Heart left ventricle (tissue), 16 donors: ENCODE results near the gene B4GALNT3. TPM values are rescaled to one million over a fixed set of nuclear protein-coding genes. Genes with fewer than 3 reads are reported as not detected.
A peak's percentile ranks its signal among the peaks of the same experiment; 100 is the strongest.

Source experiments
- ATAC-seq, 4 donors: fragments of 200-7000 bp; cut with Tn5 transposase; one replicate each; pipeline ENCODE4 v1.9.1; 2020 to 2022; ENCODE audit warnings: moderate library complexity in 4 of 4, mild to moderate bottlenecking in 3 of 4, moderate number of reproducible peaks in 1 of 4
- DNase-seq, 5 donors: peaks; one replicate each; pipeline ENCODE4 v3.0.0-alpha.2; 2020
- H3K27ac ChIP-seq, 12 donors: fragments of 200-600 bp; sonication (generic) in 4 of 12; one replicate each; pipeline versions ENCODE4 v1.5.0 to v1.8.0; 2016 to 2022; ENCODE audit warnings: mild to moderate bottlenecking in 2 of 12
- H3K27me3 ChIP-seq, 9 donors: fragments of 200-600 bp; sonication (generic) in 2 of 9; one replicate each; pipeline versions ENCODE4 v1.5.1 to v1.8.0; 2016 to 2022; ENCODE audit warnings: mild to moderate bottlenecking in 3 of 9
- H3K36me3 ChIP-seq, 9 donors: fragments of 200-600 bp; sonication (generic) in 2 of 9; one replicate each; pipeline versions ENCODE4 v1.5.0 to v1.8.0; 2018 to 2022; ENCODE audit warnings: mild to moderate bottlenecking in 2 of 9
- H3K4me1 ChIP-seq, 12 donors: fragments of 200-600 bp; sonication (generic) in 4 of 12; one replicate each; pipeline versions ENCODE4 v1.5.0 to v1.8.0; 2016 to 2022; ENCODE audit warnings: mild to moderate bottlenecking in 3 of 12
- H3K4me3 ChIP-seq, 12 donors: fragments of 200-600 bp; sonication (generic) in 4 of 12; one replicate each; pipeline versions ENCODE4 v1.5.0 to v1.8.0; 2017 to 2022; ENCODE audit warnings: mild to moderate bottlenecking in 9 of 12, moderate library complexity in 4 of 12
- H3K9me3 ChIP-seq, 12 donors: fragments of 200-600 bp; sonication (generic) in 4 of 12; one replicate each; pipeline versions ENCODE4 v1.5.0 to v1.8.0; 2016 to 2022; ENCODE audit warnings: mild to moderate bottlenecking in 1 of 12
- CTCF ChIP-seq, 12 donors: fragments of 200-600 bp; sonication (generic) in 4 of 12; IDR thresholded peaks; one replicate each; pipeline versions ENCODE4 v1.5.0 to v1.8.0; 2018 to 2022; ENCODE audit warnings: antibody characterized with exemption in 12 of 12, mild to moderate bottlenecking in 5 of 12
- POLR2A ChIP-seq, 2 donors: fragments of 450-650 bp; IDR thresholded peaks; one replicate each; pipeline ENCODE4 v1.6.1; 2017; ENCODE audit warnings: antibody characterized with exemption in 2 of 2, mild to moderate bottlenecking in 2 of 2, moderate library complexity in 2 of 2
- WGBS, 4 donors: extraction: QIAGEN DNeasy Blood & Tissue Kit in 2 of 4; methylation state at CpG; one replicate each; pipeline versions ENCODE4 v1.1.5 to v1.1.7; 2013 to 2018; 5-methylcytosine and 5-hydroxymethylcytosine counted together
- intact Hi-C, 10 donors: fragments of 100-400 bp; cut with DNase I; formaldehyde crosslinking; loops; one replicate each; pipeline versions ENCODE4 v1.11.1 to v1.14.2; 2022
- polyA plus RNA-seq, 2 donors: library from polyadenylated mRNA; stranded (reverse); fragments of 200-250 nt; gene quantifications; one replicate each; pipeline ENCODE4 v1.2.3, GENCODE V29; 2013
- total RNA-seq, 9 donors: library from RNA; depleted of rRNA in 2 of 9; stranded (reverse); fragments of >200 nt in 2 of 9; fragmentation: NEBNext Ultra II Directional in 3 of 9; extraction: Animal tissue kit (Norgen Biotek cat#: 25700) in 3 of 9; gene quantifications; one replicate each; pipeline versions ENCODE4 v1.1.0 to v1.2.4, GENCODE V29; 2016 to 2023
- donor health status: ischemic (EF 13 %, LVEDD 7.1; RV severe dilation, severe dysfunction).
- donor health status: healthy with polysubstance abuse.
- donor health status: DM: no; HTN: yes; CAD: no.
- donor health status: DM: no; HTN: no; CAD: no.
- donor health status: ischemic (EF 25% LVEDD 6.9; RV normal size, moderate dysfunction).
- donor health status: ischemic (EF 25% LVEDD 5.7; RV mildly dilated, moderate dysfunction).
- donor health status: healthy.
- donor health status: DM: yes; HTN: yes; CAD: no.
- donor health status: ischemic (EF 35%, LVEDD 5.7; RV mildly dilated, moderate dysfunction).
- donor health status: nonischemic (EF 11% LVEDD 7.7; RV severe dilation, severe dysfunction).
- donor health status: DM: yes; HTN: yes; CAD: no.
- donor health status: PGD.
- donor health status: ischemic (EF 29% LVEDD 5.4; RV normal size, mild dysfunction).
- donor health status: nonischemic (EF 23%, LVEDD 6.1; RV moderate dilation, normal function).

B4GALNT3 gene
- total and polyA plus RNA-seq, 11 donors, result 19.3 to 59.4 (median 34.1) TPM

DNA sequence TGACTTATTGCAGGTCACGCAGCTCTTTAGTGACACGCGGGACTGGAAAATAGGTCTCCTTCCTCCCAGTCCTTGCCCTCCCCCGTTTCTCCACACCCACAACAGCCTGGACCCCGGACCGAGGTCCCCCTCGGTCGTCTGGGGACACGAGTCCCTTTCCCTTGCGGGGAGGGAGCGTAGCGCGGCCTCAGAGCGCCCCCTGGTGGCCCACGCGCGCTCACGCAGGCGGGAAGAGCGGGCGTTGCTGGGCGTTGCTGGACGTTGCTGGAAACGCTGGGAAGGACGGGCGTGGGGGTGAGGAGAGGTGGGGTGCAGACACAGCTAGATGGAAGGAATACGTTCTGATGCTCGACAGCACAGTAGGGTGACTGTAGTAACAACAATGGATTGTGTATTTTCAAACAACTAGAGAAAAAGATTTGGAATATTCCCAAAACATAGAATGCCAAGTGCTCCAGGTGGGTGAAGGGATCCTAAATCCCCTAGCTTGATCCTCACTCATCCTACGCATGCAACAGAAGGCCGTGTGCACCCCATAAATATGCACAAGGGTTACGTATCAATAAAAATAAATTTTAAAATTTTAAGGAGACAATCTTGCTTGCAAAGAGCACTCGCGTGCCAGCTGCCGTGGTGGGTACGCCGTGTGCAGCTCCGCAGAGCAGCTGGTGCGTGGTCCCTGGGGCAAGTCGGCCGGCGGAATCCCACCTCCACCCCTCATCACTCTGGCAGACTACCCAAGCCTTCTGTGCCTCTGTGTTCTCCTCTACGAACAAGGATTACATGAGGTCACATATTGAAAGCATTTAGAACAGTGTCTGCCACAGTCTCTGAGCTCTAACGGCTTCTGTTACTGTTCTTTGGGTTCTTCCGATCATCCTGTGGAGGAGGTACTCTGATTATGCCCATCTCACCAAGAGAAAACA is 87.4 kb downstream of the B4GALNT3 start:
- Histone ChIP-seq H3K4me1 (peaks cover 0 to 59% (median 21%) of the 10 kb centered on the region in 12 donors), H3K36me3 (no peaks in the 10 kb centered on the region), H3K4me3 (no peak overlapping the region), H3K9me3 (no peaks in the 10 kb centered on the region), H3K27me3 (peaks cover 0 to 13% (median 6%) of the 10 kb centered on the region in 9 donors), H3K27ac (peak overlapping the region in 5 of 12 donors; percentile 3 to 83 (median 26))
- no peak for TF ChIP-seq POLR2A (IDR thresholded peaks at IDR 0.05)
- TF ChIP-seq CTCF (IDR thresholded peaks at IDR 0.05), result peak; percentile 94 to 98 (median 97)
- WGBS, 4 donors, result 28 to 37% (median 32%) methylated on average over 20 to 44 of the region's 44 CpGs
- intact Hi-C loops, result loop anchor here (2.0 to 10.0 kb wide), 8 partner anchors 45 to 105 kb away; no protein-coding TSS in a partner anchor
- ATAC-seq, result peak in 3 of 4 donors; percentile 47 to 58 (median 50)
- DNase-seq, result peak; percentile 66 to 85 (median 71)

DNA sequence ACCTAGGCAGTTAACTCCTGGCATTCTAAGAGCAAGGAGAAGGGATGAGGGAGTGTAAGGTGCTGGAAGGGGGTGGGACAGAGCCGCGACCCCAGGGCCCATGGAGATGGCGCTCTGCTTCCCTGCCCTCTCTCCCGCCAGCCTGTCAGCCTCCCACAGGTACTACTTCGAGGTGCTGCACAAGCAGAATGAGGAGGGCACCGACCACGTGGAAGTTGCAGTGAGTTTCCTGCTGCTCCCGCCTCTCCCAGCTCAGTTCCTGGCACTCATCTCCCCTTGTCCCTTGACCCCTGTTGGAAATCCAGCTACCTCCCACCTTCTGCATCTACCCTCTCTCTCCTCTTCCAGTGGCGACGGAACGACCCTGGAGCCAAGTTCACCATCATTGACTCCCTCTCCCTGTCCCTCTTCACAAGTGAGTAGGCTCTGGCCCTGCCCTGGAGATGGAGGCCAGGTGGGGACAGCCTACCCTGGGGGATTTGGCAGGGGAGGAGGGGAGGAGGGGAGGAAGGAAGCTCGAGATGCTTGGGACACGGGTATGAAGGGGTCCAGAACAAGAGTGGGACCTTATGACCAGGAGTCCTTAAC is 88.2 kb downstream of the B4GALNT3 start:
- Histone ChIP-seq H3K36me3 (no peaks in the 10 kb centered on the region), H3K4me1 (peaks cover 0 to 59% (median 24%) of the 10 kb centered on the region in 12 donors), H3K9me3 (no peaks in the 10 kb centered on the region), H3K27ac (peak overlapping the region in 7 of 12 donors; percentile 20 to 83 (median 62)), H3K4me3 (no peak overlapping the region), H3K27me3 (peaks cover 0 to 13% (median 6%) of the 10 kb centered on the region in 9 donors)
- WGBS, 4 donors, result 52 to 68% (median 55%) methylated on average over 13 of the region's 13 CpGs
- no peak for TF ChIP-seq CTCF (IDR thresholded peaks at IDR 0.05)
- no peak for TF ChIP-seq POLR2A (IDR thresholded peaks at IDR 0.05)
- ATAC-seq (no peak), DNase-seq (peak in 1 of 5 donors; percentile 17)
- intact Hi-C loops, result loop anchor here (2.0 to 10.0 kb wide), 8 partner anchors 46 to 106 kb away; no protein-coding TSS in a partner anchor

GRCh38 chr12:549476-550082 is 89.8 kb downstream of the B4GALNT3 start:
- H3K27ac ChIP-seq, result peak overlapping the region in 11 of 12 donors; percentile 38 to 92 (median 74)

More at GRCh38 chr12:549476-550082, 89.8 kb downstream of the B4GALNT3 start:
- DNase-seq (peak in 2 of 5 donors; percentile 38 to 66), ATAC-seq (peak; percentile 3 to 27 (median 14))
- Histone ChIP-seq H3K4me3 (no peak overlapping the region), H3K27me3 (peaks cover 0 to 13% (median 6%) of the 10 kb centered on the region in 9 donors), H3K9me3 (no peaks in the 10 kb centered on the region), H3K4me1 (peaks cover 0 to 69% (median 35%) of the 10 kb centered on the region in 12 donors), H3K36me3 (peaks cover 0 to 7% (median 0%) of the 10 kb centered on the region in 9 donors)
- TF ChIP-seq POLR2A (IDR thresholded peaks at IDR 0.05) (no peak), CTCF (IDR thresholded peaks at IDR 0.05) (no peak)
- intact Hi-C loops, result loop anchor here in 7 of 10 donors (5.0 to 10.0 kb wide), 3 partner anchors 47 to 107 kb away; no protein-coding TSS in a partner anchor
- 62 to 74% (median 71%) methylated on average over 27 to 29 of the region's 29 CpGs for WGBS, 4 donors
